ENCODE data around the gene NRSN1.

DNA sequence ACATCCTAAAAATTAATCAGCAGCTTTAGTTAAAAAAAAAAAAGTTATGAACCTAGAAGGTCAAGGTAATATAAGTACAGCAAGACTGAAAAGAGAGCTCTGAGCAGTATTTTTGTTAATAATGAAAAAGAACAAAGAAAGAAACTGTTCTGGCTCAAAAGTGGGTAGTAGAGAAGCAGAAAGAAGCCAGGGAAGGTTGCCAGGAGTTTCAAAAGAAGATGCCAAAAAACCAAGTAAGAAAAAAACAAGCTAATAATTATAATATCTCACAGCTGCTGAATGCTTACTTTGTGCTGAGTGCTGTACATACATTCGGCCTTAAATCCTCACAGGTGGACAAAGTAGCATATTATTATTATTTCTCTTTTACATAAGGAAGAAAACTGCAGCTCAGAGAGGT is 31.9 kb downstream of the NRSN1 start:
- TF ChIP-seq, protein P1, sequence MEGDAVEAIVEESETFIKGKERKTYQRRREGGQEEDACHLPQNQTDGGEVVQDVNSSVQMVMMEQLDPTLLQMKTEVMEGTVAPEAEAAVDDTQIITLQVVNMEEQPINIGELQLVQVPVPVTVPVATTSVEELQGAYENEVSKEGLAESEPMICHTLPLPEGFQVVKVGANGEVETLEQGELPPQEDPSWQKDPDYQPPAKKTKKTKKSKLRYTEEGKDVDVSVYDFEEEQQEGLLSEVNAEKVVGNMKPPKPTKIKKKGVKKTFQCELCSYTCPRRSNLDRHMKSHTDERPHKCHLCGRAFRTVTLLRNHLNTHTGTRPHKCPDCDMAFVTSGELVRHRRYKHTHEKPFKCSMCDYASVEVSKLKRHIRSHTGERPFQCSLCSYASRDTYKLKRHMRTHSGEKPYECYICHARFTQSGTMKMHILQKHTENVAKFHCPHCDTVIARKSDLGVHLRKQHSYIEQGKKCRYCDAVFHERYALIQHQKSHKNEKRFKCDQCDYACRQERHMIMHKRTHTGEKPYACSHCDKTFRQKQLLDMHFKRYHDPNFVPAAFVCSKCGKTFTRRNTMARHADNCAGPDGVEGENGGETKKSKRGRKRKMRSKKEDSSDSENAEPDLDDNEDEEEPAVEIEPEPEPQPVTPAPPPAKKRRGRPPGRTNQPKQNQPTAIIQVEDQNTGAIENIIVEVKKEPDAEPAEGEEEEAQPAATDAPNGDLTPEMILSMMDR (IDR thresholded peaks at IDR 0.05 in 8 of 11, conservative IDR thresholded peaks at IDR 0.05 in 3 of 11): no peak
- no peak for TF ChIP-seq POLR2A (IDR thresholded peaks at IDR 0.05)

All from spleen (tissue), 7 donors.